ENCODE results near the gene SEMA3E.
"Not testable (repeated sequence)": the region's sequence is repeated elsewhere in the genome, so short reads cannot be mapped to it uniquely, and the experiment has no call there.

The SEMA3E gene

GRCh38 chr7:83447681-83448080 lies 201.3 kb downstream of the SEMA3E start:
- no peak for DNase-seq

- no peak for DNase-seq
These were observed 202.8 kb downstream of the SEMA3E start for GRCh38 chr7:83446102-83446669.

- DNase-seq, result no peak
These were observed 206.0 kb downstream of the SEMA3E start for GRCh38 chr7:83442911-83443310.

- DNase-seq, result no peak
These were observed 209.9 kb downstream of the SEMA3E start for GRCh38 chr7:83439026-83439425.

GRCh38 chr7:83430289-83430688 lies 218.7 kb downstream of the SEMA3E start:
- DNase-seq, result not testable (repeated sequence)

- DNase-seq, result no peak
These were observed 219.4 kb downstream of the SEMA3E start for GRCh38 chr7:83429493-83429892.

GRCh38 chr7:83427884-83428283 lies 221.1 kb downstream of the SEMA3E start:
- no peak for DNase-seq

- no peak for DNase-seq
These were observed 222.6 kb downstream of the SEMA3E start for GRCh38 chr7:83426325-83426724.

- DNase-seq, result no peak
These were observed 229.9 kb downstream of the SEMA3E start for GRCh38 chr7:83419013-83419412.

- no peak for DNase-seq
These were observed 233.1 kb downstream of the SEMA3E start for GRCh38 chr7:83415840-83416239.

GRCh38 chr7:83414947-83415346 lies 234.0 kb downstream of the SEMA3E start:
- no peak for DNase-seq

GRCh38 chr7:83413831-83414230 lies 235.1 kb downstream of the SEMA3E start:
- DNase-seq, result peak; percentile 58

- DNase-seq, result no peak
These were observed 235.5 kb downstream of the SEMA3E start for GRCh38 chr7:83413424-83413823.

GRCh38 chr7:83410989-83411591 lies 237.8 kb downstream of the SEMA3E start:
- DNase-seq, result peak; percentile 71

- no peak for DNase-seq
These were observed 254.2 kb downstream of the SEMA3E start for GRCh38 chr7:83394776-83395175.

- DNase-seq, result no peak
These were observed 260.5 kb downstream of the SEMA3E start for GRCh38 chr7:83388436-83388835.

GRCh38 chr7:83366629-83367028 lies 282.3 kb downstream of the SEMA3E start:
- peak; percentile 42 for DNase-seq

GRCh38 chr7:83365746-83366145 lies 283.2 kb downstream of the SEMA3E start:
- DNase-seq, result peak; percentile 27

GRCh38 chr7:83362871-83363550 lies 285.9 kb downstream of the SEMA3E start:
- DNase-seq, result no peak

- DNase-seq, result no peak
These were observed 289.8 kb downstream of the SEMA3E start for GRCh38 chr7:83359108-83359507.

- DNase-seq, result no peak
These were observed 293.8 kb downstream of the SEMA3E start for GRCh38 chr7:83355143-83355542.

GRCh38 chr7:83347945-83348444 lies 300.9 kb downstream of the SEMA3E start:
- DNase-seq, result peak; percentile 91

GRCh38 chr7:83339907-83340306 lies 309.0 kb downstream of the SEMA3E start:
- DNase-seq, result peak; percentile 61

GRCh38 chr7:83338277-83338950 lies 310.5 kb downstream of the SEMA3E start:
- no peak for DNase-seq
